Renal cortex interstitium (tissue), 11 donors: ENCODE data around the gene GAB1. TPM values are rescaled to one million over a fixed set of nuclear protein-coding genes. Genes with fewer than 3 reads are reported as not detected.

ENCODE experiments used
- DNase-seq, 11 donors: peaks; one replicate each; pipeline ENCODE4 v3.0.0-alpha.2; 2013; ENCODE audit warnings: low read depth in 9 of 11, low spot score in 4 of 11; ENCODE audit errors: extremely low read depth in 1 of 11
- polyA plus RNA-seq, 3 donors: library from polyadenylated mRNA; unstranded; fragments of 120-200 nt; gene quantifications; one replicate each; pipeline ENCODE4 v1.2.1, GENCODE V29; 2013; ENCODE audit not compliant: insufficient read length in 3 of 3

Gene GAB1
- polyA plus RNA-seq, 3 donors, result 39.9 to 51.5 (median 48.2) TPM

DNA sequence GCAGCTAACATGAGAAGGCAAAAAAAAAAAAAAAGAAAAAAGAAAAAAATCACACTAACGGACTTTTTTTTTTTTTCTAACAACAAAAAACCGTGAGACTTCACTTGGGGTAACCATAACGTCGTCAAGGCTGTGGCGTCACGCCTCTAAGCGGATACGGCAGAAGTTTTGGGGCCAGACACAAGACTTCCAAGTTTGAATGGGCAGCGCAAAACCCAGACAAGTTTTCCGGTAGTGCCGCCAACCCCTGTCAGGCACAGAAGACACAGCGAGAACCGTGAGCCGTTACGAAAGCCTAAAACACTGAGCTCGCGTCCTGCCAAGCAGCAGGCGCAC is 176.3 kb downstream of the GAB1 start:
- DNase-seq, result no peak

DNA sequence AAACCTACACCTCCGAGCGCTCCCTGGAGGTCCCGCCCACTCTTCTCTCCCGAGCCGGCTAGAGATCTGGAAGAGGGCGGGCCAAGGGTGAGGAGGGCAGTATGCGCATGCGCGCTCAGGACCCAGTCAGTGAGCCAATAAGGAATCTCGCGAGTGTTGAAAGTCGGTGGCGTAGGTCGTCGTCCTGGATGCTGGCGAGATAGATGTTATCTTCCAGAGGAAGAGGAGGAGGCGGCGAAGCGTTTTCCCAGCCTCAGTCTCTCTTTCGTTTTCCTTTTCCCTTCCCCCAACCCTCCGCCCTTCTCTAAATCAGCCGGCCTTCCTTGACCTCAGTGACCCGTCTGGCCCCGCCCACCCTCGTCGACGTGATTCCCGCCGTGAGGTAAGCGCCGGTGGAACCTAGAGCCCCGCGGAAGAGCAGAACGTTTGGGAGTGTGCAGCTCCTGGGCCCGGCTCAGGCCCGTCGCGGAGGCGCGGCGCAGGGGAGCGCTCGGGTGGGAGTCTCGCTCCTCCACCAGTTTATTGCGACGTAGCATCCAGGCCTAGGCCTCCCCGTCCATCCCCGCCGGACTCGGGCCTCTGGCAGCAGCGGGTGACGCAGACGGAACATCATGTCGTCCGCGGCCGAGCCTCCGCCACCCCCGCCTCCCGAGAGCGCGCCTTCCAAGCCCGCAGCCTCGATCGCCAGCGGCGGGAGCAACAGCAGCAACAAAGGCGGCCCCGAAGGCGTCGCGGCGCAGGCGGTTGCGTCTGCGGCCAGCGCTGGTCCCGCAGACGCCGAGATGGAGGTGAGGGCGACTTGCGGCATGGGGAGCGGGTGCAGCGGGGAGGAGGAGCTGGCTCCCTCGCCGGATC is 176.9 kb downstream of the GAB1 start, which contains the start of gene SMARCA5:
Gene SMARCA5, plus strand, starts transcription at position 389 of the 855 bp plus-strand sequence. Its CDS starts 223 bp downstream, at position 612.
- DNase-seq, result peak; percentile 96 to 99 (median 98)

DNA sequence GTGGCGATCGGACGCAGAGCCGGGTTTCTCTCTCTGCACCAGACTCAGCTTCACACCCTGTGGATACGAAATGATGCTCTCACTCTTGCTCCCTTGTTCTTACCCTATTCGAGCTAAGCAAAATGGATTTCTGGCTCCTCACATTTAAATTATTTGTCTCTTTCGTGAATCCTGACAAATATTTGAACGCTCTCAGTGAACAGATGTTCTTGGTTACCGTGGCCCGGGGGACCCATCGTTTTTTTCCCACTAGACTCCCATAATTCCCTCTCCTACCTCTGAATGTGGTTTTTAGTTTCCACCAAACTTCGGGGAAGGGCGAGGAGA is 177.5 kb downstream of the GAB1 start:
- peak in 3 of 11 donors; percentile 41 to 56 (median 50) for DNase-seq

DNA sequence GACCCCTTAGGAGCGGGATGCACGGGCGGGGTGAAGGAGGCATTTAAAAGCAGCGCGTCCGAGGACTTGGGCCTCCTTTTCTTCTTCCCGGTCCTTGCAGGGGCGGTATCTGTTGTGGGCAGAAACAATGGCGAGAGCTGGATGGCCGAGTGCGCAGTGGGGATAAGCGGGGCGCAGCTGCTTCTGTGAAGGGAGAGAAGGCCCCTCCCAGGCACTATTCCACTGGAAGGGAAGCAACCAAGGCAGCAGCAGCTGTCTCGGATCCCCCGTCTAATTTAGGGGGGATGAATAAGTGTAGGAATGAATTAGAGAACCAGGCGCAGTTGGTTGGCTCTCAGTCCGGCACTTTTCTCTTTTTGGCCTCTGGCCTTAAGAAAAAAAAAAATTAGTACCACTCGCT is 177.8 kb downstream of the GAB1 start:
- DNase-seq, result peak; percentile 49 to 71 (median 56)

DNA sequence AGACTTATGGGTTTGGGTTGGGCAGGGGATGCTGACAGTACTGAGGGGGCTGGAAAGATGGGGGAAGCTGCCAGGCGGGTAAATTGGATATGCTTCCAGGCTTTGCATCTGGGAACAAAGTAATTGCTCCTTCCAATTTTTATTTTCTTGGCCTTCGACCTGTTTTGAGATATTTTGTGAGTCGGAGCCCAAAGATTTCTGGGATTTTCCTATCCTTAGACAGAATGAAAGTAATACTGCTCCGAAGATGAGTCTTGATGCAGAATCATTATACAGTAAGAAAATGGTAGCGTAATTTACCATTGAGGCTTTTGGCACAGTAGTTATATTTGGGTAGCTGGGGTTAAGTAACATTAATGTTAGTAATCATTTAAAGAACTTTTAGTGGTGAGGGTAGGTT is 178.2 kb downstream of the GAB1 start:
- DNase-seq, result no peak

DNA sequence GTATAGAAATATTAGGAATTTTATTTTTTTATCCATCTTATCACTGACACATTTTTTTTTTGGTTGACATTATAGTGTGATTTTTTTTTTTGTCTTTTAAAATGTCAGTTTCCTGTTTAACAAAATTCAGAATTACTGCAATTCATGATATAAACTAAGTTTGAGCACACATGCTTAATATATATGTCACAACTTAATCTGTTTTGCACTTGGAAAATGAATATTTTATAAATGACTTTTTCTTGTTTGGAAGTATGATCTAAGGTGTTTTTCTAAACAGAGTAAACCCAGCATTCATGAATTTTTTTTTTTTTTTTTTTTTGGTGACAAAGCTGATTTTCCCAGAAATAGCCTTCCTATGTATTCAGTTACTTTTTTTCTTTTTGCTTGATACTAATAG is 179.2 kb downstream of the GAB1 start:
- DNase-seq, result no peak

DNA sequence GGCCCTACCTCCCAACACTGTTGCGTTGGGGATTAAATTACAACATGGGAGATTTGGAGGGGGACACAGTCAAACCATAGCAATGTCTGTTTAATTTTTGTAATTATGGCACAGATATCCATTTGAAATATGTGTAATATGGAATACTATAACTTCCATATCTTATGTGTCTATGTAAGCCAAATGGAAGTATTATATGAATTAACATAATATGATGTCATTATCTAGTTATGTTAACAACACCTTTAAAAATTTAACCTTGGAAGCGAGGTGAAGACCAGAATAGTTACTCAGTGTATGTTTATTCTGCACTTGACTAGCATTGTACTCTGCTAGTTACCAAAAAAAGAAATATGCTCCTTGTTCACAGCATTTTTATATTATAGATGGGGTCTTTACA is 181.1 kb downstream of the GAB1 start:
- no peak for DNase-seq

Other genes starting within 250 kb of the GAB1 start
- 10 to 100 TPM; 24.1 to 28.3 (median 24.7) TPM for gene USP38, start 152.0 kb upstream of the GAB1 start, polyA plus RNA-seq
- gene SMARCA5, start 176.8 kb downstream of the GAB1 start, polyA plus RNA-seq, result 100 to 1,000 TPM; 114 to 152 (median 115) TPM